Smooth muscle cell (in vitro differentiated cells): Measurements from ENCODE around the gene PLXDC2. TPM values are rescaled to one million over a fixed set of nuclear protein-coding genes. Genes with fewer than 3 reads are reported as not detected.

Experiments used
- DNase-seq: peaks from one replicate; lab custom pipeline; 2025; ENCODE audit not compliant: unreplicated experiment; lab: John Stamatoyannopoulos, UW
- H2AFZ ChIP-seq: fragments of 200-600 bp; sonication (generic); 2 replicates; pipeline ENCODE4 v1.6.0; 2016; ENCODE audit warnings: antibody characterized with exemption, low read depth, mild to moderate bottlenecking
- H3F3A ChIP-seq: fragments of 200-600 bp; sonication (generic); 2 replicates; pipeline ENCODE4 v1.6.0; 2017; ENCODE audit warnings: antibody characterized with exemption, low read depth
- H3K27ac ChIP-seq: fragments of 200-600 bp; sonication (generic); 2 replicates; pipeline ENCODE4 v1.5.1; 2016; ENCODE audit warnings: low read depth, mild to moderate bottlenecking
- H3K27me3 ChIP-seq: fragments of 200-600 bp; sonication (generic); 2 replicates; pipeline ENCODE4 v1.6.1; 2016; ENCODE audit warnings: low read depth, mild to moderate bottlenecking
- H3K36me3 ChIP-seq: fragments of 200-600 bp; sonication (generic); 2 replicates; pipeline ENCODE4 v1.5.1; 2016; ENCODE audit warnings: low read depth
- H3K4me1 ChIP-seq: fragments of 200-600 bp; sonication (generic); 2 replicates; pipeline ENCODE4 v1.5.1; 2016; ENCODE audit warnings: low read depth
- H3K4me2 ChIP-seq: fragments of 200-600 bp; sonication (generic); 2 replicates; pipeline ENCODE4 v1.6.0; 2016; ENCODE audit warnings: mild to moderate bottlenecking
- H3K4me3 ChIP-seq: fragments of 200-600 bp; sonication (generic); 2 replicates; pipeline ENCODE4 v1.5.1; 2016; ENCODE audit warnings: mild to moderate bottlenecking
- H3K79me2 ChIP-seq: fragments of 200-600 bp; sonication (generic); 2 replicates; pipeline ENCODE4 v1.6.0; 2016; ENCODE audit warnings: low read depth, mild to moderate bottlenecking
- H3K9ac ChIP-seq: fragments of 200-600 bp; sonication (generic); 2 replicates; pipeline ENCODE4 v1.6.0; 2016; ENCODE audit warnings: low read depth
- H3K9me3 ChIP-seq: fragments of 200-600 bp; sonication (generic); replicated peaks from 2 replicates; pipeline ENCODE4 v1.5.1; 2016; ENCODE audit warnings: low read depth
- H4K20me1 ChIP-seq: fragments of 200-600 bp; sonication (generic); 2 replicates; pipeline ENCODE4 v1.6.0; 2016; ENCODE audit warnings: low read depth
- CTCF ChIP-seq: fragments of 200-600 bp; sonication (generic); IDR thresholded peaks from 2 replicates; pipeline ENCODE4 v1.5.1; 2017; ENCODE audit warnings: borderline replicate concordance, mild to moderate bottlenecking, antibody characterized with exemption; ENCODE audit not compliant: insufficient read depth, poor library complexity, severe bottlenecking
- WGBS: methylation state at CpG from one replicate; pipeline ENCODE4 v1.1.7; 2016; ENCODE audit warnings: low lambda C conversion rate; 5-methylcytosine and 5-hydroxymethylcytosine counted together
- polyA plus RNA-seq: library from polyadenylated mRNA; unstranded; fragments of >200 nt; fragmentation: Nextera tagmentation; extraction: Ambion mirVana; gene quantifications from 2 replicates; pipeline ENCODE4 v1.2.1, GENCODE V29; 2016
- total RNA-seq: library from RNA; depleted of rRNA; stranded (reverse); fragments of >200 nt; gene quantifications from 2 replicates; pipeline ENCODE4 v1.2.3, GENCODE V29; 2014

The PLXDC2 gene
- total and polyA plus RNA-seq, 2 experiments from 2014 or later: 7.3 to 24.9 TPM

DNA sequence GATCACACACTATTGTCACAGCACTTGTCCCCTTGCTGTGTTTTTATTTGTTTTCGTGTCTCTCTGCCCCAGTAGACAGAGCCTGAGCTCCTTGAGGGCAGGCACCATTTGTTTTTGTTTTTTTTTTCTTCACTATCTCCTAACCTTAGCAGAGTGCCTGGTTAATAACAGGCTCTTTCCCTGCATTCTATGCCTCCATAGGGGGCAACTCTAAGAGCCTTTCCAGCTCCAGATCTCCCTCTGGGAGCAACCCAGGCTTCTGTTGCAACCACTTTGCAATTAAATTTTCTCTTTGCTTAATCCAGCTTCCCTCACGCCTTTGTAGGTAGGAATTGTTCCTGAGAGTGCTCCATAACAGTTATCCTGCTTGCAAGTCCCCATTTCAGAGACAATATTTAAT lies 148.4 kb downstream of the PLXDC2 start:
- H3K36me3 ChIP-seq: no peaks in the 10 kb centered on the region
- no peaks in the 10 kb centered on the region for H3K9me3 ChIP-seq
- no peak overlapping the region for H3K9ac ChIP-seq
- H4K20me1 ChIP-seq: no peaks in the 10 kb centered on the region
- peaks cover 20% of the 10 kb centered on the region for H3K4me1 ChIP-seq
- no peak overlapping the region for H2AFZ ChIP-seq
- WGBS: 70% methylated on average over 2 of the region's 2 CpGs
- no peak overlapping the region for H3K4me3 ChIP-seq
- H3K4me2 ChIP-seq: no peak overlapping the region
- H3K27ac ChIP-seq: no peak overlapping the region
- H3F3A ChIP-seq: no peaks in the 10 kb centered on the region
- no peaks in the 10 kb centered on the region for H3K79me2 ChIP-seq
- no peak for TF ChIP-seq CTCF
- no peaks in the 10 kb centered on the region for H3K27me3 ChIP-seq
- no peak for DNase-seq

DNA sequence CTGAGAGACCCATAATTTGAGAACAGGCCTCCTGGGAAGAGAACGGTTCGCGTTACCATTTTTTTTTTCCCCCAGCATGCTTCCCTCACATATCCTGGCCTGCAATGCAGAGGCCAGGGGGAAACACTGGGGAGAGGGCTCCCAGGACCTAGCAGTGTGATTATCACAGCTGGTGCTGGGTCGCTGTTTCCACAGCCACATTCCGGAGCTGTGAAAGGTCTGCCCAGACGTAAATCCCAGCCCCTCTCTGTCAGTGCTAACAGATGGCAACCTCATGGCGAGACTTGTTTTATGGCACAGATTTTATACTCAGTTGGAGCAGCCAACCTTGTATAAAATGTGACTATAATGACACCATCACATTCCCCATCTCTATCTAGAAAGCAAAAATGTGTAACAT lies 150.5 kb downstream of the PLXDC2 start:
- TF ChIP-seq CTCF: no peak
- no peaks in the 10 kb centered on the region for H3K79me2 ChIP-seq
- no peak for DNase-seq

GRCh38 chr10:19967981-19968380 lies 151.7 kb downstream of the PLXDC2 start:
- no peaks in the 10 kb centered on the region for H3F3A ChIP-seq
- DNase-seq: no peak
- peaks cover 20% of the 10 kb centered on the region for H3K4me1 ChIP-seq
- no peak overlapping the region for H3K9ac ChIP-seq
- H2AFZ ChIP-seq: no peak overlapping the region
- no peak overlapping the region for H3K4me2 ChIP-seq
- 96% methylated on average over 3 of the region's 3 CpGs for WGBS
- H3K9me3 ChIP-seq: no peaks in the 10 kb centered on the region
- H3K79me2 ChIP-seq: no peaks in the 10 kb centered on the region
- no peak for TF ChIP-seq CTCF
- H3K36me3 ChIP-seq: no peaks in the 10 kb centered on the region
- H3K27me3 ChIP-seq: no peaks in the 10 kb centered on the region
- no peaks in the 10 kb centered on the region for H4K20me1 ChIP-seq
- H3K4me3 ChIP-seq: no peak overlapping the region
- H3K27ac ChIP-seq: no peak overlapping the region

More for the DNA sequence above, 150.5 kb downstream of the PLXDC2 start:
- no peaks in the 10 kb centered on the region for H3K27me3 ChIP-seq
- no peak overlapping the region for H3K27ac ChIP-seq
- WGBS: 14% methylated on average over 7 of the region's 7 CpGs
- no peaks in the 10 kb centered on the region for H4K20me1 ChIP-seq
- peaks cover 20% of the 10 kb centered on the region for H3K4me1 ChIP-seq
- no peaks in the 10 kb centered on the region for H3F3A ChIP-seq
- no peaks in the 10 kb centered on the region for H3K9me3 ChIP-seq
- no peaks in the 10 kb centered on the region for H3K36me3 ChIP-seq
- H3K9ac ChIP-seq: no peak overlapping the region
- no peak overlapping the region for H3K4me3 ChIP-seq
- H2AFZ ChIP-seq: no peak overlapping the region
- H3K4me2 ChIP-seq: peak overlapping the region; percentile 45

- Histone ChIP-seq H3K79me2 (no peaks in the 10 kb centered on the region), H2AFZ (no peak overlapping the region), H3K36me3 (no peaks in the 10 kb centered on the region), H3K27me3 (no peaks in the 10 kb centered on the region), H3K4me2 (no peak overlapping the region), H4K20me1 (no peaks in the 10 kb centered on the region), H3K4me1 (peaks cover 20% of the 10 kb centered on the region), H3K4me3 (no peak overlapping the region), H3K9ac (no peak overlapping the region), H3K27ac (no peak overlapping the region), H3F3A (no peaks in the 10 kb centered on the region), H3K9me3 (no peaks in the 10 kb centered on the region)
- no peak for TF ChIP-seq CTCF
- DNase-seq: no peak
Measured at GRCh38 chr10:19968745-19969144, 152.5 kb downstream of the PLXDC2 start.
